HG03442 (cell line): ENCODE measurements around the gene FGFR4.

Source experiments
- ATAC-seq: cut with Tn5 transposase; IDR thresholded peaks from one replicate; pipeline ENCODE4 v1.9.1; 2021; ENCODE audit warnings: mild to moderate bottlenecking, moderate library complexity; ENCODE audit not compliant: unreplicated experiment

Gene FGFR4

DNA sequence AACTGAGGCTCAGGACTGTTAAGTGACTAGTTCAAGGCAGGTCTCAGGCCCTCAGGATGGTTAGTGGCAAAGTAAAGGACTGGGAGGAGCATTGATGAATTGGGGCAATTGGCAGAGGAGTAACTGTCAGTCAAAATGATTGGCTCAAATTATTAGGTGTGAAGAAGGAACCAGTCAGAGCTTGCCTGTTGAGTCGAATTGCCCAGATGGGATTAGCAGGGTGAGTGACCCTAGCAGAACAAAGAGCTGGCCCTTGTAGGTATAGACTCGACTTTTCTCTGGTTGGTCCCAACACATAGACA lies 44.3 kb downstream of the FGFR4 start:
- no peak for ATAC-seq

DNA sequence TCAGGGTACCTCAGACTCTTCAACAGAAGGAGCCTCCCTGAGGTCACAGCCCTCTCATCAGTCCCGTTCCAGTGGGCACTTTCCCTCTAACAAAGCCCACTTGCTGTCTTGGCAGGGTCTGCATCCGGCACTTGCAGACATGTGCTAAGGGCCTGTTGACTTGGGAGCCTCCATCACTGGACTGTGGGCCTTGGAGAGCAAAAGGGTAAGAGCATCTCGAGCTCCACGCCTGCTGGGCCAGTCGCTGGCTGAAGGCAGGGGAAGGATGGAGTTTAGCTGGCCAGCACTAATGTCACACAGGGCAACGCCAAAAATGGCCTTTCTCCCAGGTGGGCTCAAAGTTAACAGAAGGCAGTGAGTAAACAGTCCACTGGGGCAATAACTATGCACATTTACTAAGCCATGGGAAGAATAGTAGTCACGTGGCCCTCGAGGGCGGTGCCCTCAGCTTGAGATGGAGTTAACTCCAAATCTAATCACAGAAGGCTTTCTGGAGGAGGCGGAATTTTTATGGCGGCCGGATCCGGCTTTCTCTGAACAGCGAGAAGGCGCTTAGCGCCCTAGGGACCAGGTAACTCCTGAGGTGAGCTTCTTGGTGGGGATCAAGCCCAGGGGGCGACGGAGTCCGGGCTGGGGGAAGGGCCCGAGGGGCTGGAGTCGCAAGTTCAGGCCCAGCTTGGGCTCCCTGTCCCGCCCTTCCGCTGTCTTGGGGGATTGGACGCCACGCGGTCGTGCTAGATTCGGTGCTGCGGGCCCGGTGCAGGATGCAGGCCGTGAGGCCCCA lies 44.8 kb downstream of the FGFR4 start:
- ATAC-seq = no peak

DNA sequence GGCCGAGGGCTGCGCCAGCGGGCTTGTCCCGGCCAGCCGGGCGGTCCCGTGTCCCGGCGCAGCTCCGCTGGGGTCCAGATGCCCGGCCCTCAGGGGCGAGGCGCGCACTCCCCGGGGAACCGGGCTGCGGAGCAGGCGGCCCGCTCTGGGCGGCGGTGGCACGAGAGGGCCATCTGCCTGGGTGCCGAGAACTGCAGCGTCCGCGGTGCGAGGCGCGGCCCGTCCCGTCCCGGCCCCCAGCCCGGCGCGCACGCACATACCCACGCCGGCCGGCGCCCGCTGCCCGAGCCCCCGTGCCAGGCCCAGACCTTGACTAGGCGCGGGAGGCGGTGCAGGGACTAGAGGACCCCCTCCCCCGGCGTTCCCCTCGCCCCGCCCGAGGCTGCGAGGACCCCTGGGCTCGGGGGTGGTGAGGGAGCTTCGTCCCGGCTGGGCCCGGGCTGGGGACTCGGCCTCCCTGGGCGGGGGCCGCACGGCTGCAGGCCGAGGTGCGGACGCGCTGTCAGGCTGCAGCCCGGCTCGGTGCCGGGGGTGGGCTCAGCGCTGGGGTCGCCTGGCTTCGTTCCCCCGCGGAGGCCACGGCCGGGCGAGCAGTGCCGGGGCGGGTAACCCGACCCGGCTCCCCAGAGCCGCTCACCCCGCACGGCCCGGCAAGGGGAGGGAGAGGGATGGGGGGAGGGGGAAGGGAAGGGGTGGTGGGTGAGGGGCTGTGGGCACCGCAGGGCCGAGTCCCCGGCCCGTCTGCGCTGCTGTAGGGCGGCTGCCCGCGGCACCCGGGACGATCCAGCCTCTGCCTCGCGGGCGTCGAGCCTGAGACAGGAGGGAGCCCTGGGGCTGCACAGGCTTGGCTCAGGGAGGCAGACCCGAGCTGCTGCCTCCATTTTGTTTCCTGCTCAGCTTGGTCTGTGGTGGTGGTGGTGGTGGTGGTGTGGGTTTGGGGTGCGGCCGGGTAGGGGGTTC lies 45.7 kb downstream of the FGFR4 start:
- no peak for ATAC-seq

DNA sequence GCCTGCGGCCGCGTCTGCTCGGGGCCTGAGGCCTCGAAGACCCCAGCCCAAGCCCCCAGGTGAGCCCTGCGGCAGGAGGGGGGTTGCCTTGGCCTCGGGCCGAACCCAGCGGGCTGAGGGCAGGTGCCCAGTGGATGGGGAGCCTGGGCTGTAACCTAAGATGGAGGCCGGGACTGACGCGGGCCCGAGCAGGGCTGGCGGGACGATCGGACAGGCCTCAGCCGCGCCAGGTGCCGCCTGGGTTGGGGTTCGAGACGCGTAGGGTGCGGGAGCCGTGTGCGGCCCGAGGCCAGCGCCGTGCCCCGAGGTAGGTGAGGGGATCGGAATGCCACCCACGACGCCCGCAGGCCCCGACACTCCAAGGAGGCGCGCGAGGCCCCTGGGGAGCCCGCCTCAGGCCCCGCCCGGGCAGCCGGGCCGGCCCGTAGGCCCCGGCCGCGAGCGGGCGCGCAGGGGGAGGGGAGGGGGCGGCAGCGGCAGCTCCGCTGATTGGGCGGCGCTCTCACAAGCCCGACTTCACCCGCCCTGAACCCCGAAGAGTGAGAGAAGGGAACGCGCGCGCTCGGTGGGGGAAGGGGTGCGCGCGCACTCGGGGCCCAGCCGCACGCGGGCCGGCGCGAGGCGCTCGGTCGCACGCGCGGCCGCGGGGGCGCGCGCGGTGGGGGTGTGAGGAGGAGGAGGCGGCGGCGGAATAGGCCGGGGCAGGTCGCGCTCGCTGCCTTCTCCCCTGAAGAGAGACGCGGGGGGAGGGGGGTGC lies 46.6 kb downstream of the FGFR4 start, which contains the start of gene NSD1:
Gene NSD1 (plus strand): TSS at position 678 of the 757 bp plus-strand sequence. CDS start 1,331 bp downstream, outside the sequence.
- peak; percentile 70 for ATAC-seq

DNA sequence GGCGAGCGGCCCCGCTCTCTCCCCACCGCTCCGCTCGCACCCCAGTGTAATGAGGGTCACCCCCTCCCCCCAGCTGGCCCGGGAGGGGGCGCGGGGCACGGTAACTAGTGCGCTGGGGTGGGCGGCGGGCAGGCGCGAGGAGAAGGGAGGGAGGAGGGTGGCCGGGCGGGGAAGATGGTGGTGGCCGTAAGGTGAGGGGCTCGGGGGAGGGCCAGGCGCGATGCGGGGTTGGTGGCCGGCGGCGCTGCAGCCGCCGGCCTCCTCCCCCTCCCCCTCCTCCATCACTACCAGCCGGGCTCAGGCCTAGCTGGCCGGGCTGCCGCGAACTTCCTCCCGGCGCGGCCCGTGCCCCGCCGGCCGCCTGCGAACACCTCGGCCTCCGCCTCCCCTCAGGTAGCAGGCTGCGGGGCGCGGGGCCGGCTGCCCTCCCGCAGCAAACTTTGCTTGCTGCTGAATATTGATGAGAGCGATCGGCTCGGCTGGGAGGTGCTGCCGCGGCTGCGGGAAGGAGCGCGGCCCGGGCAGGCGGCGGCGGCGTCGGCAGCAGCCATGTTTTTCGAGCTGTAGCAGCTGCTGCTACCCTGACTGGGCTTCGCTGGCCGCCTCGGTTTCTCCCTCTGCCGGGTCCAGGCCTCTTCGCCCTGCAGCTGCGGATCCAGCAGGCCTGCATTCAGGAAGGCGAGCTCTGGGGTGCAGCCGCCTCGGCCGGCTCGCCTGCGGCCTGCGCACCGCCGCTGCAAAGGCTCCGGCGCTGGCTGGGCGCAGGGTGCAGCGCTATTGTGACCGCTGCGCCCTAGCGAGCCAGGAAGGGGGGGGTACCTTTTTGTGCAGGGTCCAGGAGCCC lies 47.4 kb downstream of the FGFR4 start:
- ATAC-seq = peak; percentile 23

DNA sequence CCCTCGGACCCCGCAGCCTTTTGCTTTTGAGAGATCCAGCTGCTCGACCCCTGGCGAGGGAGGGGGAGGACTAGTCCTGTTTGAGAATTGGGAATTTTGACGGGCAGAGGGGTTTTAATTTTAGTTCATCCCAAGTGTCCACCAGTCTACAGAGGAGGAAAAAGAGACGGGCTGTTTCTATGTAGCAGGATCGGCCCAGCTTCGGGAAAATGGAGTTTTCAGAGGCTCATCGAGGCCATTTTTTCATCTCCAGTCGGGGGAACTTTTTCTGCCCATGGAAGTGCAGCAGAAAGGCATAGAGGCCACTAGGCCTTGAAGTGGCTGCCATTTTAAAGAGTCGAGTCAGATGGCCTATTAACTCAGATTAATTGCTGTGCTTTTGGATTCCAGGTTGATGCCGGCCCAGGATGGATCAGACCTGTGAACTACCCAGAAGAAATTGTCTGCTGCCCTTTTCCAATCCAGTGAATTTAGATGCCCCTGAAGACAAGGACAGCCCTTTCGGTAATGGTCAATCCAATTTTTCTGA lies 48.0 kb downstream of the FGFR4 start:
- no peak for ATAC-seq

DNA sequence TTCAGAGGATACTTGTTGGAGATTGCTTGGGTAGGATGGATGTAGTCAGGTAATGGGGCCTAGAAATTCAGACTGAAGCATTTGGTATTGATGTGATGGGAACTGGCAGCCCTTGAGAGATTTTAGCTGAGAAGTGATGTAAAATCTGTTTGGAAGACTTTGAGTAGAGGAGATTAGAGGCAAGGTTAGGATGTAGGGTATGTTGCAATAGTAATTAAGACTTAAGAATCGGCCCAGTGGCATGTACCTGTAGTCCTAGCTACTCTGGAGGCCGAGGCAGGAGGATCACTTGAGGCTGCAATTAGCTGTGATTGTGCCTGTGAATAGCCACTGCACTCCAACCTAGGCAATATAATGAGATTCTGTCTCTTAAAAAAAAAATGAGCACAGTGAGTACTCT lies 53.6 kb downstream of the FGFR4 start:
- no peak for ATAC-seq

DNA sequence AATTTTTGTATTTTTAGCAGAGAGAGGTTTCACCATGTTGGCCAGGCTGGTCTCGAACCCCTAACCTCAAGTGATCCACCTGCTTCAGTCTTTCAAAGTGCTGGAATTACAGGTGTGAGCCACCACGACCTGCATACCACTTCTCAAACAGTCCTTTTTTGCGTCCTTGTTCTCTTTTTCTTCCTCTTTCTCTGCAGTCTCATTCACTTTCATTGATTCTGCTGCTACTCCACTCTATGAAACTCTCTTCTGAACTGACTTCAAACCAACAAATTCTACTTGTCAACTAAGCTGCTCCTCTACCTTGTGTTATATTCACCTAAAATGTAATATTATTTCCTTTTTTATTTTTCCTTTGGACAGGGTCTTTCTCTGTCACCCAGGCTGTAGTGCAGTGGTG lies 54.8 kb downstream of the FGFR4 start:
- ATAC-seq = no peak

DNA sequence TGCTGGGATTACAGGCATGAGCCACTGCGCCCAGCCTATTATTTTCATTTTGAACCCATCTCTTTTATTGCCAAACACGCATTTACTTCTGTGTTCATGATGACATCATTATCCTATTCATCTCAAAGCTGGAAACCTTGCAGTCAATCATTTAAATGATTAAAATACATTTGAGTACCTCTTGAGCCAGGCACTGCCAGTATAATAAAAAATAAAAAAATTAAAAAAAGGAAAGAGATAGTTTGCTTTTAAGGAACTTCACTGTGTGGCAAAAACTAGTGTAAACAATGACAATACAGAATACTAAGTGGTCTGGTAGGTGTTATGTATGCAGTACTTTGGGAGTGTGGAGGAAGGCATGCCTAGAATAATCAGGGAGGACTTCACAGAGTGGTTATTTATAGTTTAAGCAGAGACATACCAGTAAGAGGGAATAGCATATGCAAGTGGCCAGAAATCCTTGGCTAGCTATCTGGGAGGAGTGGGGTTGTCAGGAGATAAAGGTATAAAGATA lies 55.4 kb downstream of the FGFR4 start:
- no peak for ATAC-seq

DNA sequence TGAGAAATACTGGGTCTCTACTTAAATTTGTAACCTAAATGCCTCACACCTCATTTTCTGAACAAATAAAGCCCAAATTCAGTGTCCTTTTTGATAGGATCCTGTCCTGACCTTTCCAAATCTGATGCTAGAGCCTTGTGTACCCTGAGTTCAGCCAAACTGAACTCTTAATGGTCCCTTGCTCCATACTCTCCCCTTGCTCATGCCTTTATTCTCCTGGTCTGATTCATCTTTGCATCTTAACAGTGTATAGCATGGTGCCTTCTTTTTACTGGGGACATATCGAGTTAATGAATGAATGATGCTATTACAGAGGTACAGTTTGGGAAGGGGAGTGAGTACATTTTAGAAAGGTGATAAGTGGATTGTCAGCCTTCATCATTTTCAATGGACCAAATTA lies 56.1 kb downstream of the FGFR4 start:
- no peak for ATAC-seq

DNA sequence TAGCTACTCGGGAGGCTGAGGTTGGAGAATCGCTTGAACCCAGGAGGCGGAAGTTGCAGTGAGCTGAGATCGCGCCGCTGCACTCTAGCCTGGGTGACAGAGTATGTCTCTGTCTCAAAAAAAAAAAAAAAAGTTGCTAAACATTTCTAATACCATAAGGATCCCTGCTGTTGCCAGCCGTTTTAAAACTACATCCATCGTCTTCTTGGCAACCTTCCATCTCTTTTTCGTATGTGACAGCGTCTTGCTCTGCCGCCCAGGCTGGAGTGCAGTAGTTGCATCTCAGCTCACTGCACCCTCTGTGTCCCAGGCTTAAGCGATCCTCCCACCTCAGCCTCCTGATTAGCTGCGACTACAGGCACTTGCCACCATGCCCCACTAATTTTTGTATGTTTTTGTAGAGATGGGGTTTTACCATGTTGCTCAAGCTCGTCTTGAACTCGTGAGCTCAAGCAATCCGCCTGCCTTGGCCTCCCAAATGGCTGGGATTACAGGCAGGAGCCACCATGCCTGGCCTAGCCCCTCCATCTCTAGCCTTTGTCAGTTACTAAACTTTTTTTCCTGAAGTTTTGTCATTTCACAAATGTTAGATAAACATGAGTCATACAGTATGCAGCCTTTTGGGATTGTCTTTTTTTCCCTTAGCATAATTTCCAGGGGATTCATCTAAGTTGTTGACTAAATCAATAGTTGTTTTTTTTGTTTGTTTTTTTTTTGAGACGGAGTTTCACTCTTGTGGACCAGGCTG lies 60.4 kb downstream of the FGFR4 start:
- no peak for ATAC-seq
